HG03196 (cell line): ENCODE data around the gene RNF5.
"Not testable (repeated sequence)": the region's sequence is repeated elsewhere in the genome, so short reads cannot be mapped to it uniquely, and the experiment has no call there.

ENCODE experiments used
- ATAC-seq: cut with Tn5 transposase; IDR thresholded peaks from one replicate; pipeline ENCODE4 v1.9.1; 2021; ENCODE audit not compliant: unreplicated experiment

RNF5 gene

GRCh38 chr6:32175322-32175710 is 2.9 kb upstream of the RNF5 start:
- ATAC-seq: no peak

GRCh38 chr6:32175711-32176475 is 2.3 kb upstream of the RNF5 start, which contains the start of gene AGPAT1:
Gene AGPAT1, minus strand, starts transcription at chr6:32176084. Its CDS starts 4,588 bp downstream, at chr6:32171496.
- peak; percentile 38 for ATAC-seq

- no peak for ATAC-seq
Measured at GRCh38 chr6:32176476-32177182, 1.6 kb upstream of the RNF5 start.

DNA sequence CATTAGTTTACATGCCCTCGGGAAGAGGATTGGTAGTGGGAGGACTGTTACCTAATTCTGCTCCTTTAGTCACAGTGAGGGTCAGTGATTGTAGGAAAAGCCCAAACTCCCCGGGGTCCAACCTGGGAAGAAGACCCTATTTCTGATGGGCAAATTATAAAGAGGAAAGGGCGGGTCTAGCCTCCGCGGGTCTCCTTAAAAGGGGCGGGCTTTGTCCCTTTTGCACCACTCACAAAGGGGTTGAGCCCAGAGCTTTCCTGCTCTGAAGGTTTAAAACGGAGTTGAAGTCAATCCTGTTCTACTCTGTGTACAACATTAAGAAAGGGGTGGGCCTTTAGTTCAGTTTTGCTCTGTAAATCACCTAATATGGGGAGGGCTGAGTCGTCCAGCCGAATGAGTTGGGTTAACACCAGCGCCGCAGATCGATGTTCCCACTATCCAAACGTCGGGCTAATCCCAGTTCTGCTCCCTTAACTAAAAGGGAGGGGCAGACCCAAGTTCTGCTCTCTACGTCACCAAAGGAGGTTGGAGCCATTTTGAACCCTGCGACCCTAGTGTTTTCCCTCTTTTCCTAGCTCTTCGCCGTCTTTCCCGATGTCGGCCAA is 920 bp upstream of the RNF5 start:
- peak; percentile 3 for ATAC-seq

DNA sequence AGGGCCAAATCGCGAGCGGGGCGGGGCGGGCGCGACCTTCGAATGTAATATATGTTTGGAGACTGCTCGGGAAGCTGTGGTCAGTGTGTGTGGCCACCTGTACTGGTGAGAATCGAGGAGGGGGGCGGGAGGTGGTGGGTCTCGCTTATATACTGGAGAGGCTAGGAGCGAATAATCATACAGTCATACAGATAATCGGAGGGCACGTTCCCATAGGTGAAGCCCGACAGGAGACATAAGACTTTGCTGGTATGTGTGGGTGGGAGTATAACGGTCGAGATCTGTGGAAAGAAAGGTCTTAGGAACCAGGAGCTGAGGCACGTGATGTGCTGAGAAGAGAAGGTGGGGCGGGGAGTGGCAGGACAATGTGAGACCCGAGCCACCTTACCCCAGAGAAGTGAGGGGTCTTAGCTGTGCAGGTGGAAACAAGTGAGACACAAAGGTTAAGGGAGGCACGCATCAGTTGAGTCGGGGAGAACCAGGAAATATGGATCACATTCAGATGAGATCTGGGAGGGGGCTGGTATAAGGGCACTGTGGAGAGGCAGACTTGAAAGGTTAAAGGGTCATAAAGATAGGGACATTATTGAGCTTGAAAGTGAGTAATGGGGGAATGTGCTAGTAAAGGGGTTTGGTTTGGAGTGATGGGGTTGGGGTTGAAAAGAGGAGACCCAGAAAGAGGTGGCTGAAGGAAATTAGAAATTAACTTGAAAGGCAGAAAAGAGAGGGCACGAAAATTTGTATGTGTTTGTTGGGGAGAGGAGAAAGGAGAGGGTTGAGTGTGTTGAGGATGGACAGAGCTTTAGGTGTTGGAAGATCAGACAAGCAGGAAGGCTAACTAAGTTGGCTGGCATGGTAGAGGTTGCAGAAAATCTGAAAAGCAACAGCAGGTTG is 589 bp downstream of the RNF5 start:
- no peak for ATAC-seq

- no peak for ATAC-seq
Measured at GRCh38 chr6:32179766-32180405, 1.7 kb downstream of the RNF5 start.

DNA sequence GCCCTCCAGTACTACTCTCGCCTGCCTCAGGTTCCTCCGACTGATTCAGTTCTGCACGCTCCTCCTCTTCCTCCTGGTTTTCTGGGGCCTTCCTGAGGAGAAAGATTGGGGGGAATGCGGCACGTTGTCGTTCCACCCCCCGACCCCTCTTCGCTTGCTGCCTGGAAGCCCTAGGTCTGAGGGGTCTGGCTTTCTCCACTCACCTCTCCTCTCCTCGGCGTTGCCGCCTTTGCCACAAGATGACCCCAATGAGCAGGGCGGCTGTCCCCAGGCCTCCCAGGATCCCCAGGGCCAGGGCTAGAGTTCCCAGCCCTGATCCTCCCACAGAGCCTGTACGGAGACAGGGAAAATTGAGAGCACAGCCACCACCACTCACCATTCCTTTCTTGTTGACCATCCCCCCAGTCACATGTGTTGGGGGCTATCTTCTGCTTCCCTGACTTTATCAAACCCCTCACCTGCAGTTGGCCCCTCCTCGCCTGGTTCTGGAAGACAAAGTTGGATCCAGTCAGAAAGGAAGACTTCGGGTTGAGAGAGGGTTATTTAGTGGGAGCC is 3.0 kb downstream of the RNF5 start:
- ATAC-seq: no peak

DNA sequence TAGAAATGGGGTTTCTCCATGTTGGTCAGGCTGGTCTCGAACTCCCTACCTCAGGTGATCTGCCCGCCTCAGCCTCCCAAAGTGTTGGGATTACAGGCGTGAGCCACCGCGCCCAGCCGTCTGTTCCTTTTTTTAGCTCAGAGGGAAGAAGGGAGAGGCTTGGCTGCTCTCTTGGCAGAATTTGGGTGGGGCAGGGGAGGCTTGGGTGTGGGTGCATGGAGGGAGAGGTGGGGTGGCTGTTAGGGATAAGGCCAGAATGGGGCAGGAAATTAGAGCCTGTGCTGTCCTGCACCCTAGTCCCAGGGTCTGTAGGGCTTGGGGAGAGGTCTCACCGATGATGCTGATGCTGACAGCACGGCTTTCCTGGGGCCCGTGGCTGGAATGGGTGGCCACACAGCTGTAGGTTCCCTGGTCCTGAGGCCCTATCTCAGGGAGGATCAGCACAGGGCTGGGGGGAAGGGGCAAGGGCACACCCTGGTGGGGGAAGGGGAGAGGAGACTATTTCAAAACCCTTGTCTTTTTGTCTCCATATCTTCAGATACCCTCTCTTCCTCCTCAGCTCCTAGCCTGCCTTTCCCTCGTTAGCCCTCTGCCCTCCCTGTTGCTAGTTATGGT is 3.8 kb downstream of the RNF5 start:
- no peak for ATAC-seq

GRCh38 chr6:32182555-32182981 is 4.4 kb downstream of the RNF5 start:
- no peak for ATAC-seq

- ATAC-seq: no peak
Measured at GRCh38 chr6:32183030-32183429, 4.8 kb downstream of the RNF5 start.

- no peak for ATAC-seq
Measured at GRCh38 chr6:32183483-32184083, 5.4 kb downstream of the RNF5 start.

DNA sequence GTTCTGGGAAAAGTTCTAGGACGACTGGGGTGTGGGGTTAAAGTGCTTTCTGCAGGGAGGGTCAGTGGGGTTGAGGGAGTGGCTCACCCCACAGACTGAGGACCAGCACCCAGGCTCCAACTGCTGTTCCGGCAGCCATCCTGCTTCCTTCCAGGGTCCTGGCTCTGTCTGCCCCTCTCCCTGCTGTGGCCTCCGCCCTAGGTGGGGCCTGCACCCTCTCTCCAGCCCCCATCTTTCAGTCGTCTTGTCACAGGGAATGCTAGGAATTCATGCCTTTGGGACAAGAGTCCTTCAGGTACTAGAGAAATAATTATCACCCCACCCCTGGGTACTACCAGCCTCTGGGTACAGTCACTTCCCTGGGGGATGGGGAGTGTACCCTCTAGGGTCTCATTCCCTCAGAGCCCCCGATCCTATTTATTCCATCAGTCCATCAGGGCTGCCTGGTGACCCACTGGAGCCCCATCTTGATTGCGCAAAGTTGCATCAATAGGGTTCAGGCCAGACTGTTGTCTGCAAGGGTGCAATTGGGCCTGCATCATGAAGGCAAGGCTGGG is 6.0 kb downstream of the RNF5 start, which contains the start of gene AGER:
Gene AGER, minus strand, starts transcription at position 170 of the 557 bp plus-strand sequence. Its CDS starts 31 bp downstream, at position 139.
- ATAC-seq: no peak

DNA sequence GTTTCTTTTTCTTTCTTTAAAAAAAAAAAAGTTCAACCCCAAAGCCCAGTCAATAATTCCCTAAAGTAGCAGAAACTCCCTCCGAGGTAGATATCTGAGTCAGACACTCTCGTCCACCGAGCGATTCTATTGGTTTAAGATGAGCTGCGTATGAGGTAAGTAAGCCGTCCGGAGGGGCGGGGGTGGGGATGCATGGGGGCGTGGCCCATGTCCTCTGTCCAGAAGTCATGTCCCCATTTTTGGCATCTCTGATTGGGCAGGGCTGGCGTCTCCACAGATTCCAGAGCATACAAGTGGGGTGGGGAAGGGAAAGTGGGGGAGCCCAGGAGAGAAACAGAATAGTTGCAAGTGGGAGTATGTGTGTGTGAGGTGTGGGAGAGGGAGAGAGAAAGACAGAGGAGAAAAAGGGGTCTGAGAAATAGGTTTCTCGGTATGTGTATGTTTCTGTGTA is 7.5 kb downstream of the RNF5 start:
- not testable (repeated sequence) for ATAC-seq

DNA sequence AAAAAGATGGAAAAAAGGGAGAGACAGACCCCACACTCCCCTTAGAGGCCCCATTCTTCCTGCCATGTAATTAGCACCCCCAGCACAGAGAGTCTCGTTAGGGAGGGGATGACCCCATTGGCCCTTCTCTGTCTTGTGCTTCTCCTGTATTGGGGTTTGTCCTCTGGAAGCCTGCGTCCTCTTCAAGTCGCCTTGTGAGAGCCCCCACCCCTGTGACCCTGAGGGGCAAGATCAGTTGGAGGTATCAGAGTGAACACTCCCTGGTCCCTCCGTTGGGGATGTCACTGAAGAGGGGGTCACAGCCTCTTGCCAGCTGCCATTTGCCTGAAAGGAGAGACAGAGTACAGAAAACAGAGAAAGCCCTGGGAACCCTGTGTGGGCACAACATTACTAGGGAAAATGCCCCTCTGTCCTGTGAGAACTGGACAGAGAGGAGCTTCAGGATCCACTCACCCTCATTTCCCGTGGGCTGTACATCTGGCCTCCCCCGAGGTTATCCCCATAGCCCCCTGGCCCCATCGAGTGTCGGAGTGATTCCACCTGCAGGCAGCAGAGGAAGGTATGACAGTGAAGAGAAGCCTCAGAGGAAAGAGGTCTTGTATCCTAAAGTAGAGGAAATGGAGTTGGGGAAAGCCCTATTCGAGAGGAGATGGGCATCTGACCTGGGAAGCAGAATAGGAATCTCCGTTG is 8.1 kb downstream of the RNF5 start:
- ATAC-seq: not testable (repeated sequence)

GRCh38 chr6:32187009-32187709 is 9.0 kb downstream of the RNF5 start:
- no peak for ATAC-seq

GRCh38 chr6:32187725-32188380 is 9.6 kb downstream of the RNF5 start:
- ATAC-seq: not testable (repeated sequence)
